ENCODE results near the gene NOSIP.

The NOSIP gene

GRCh38 chr19:49594993-49595818, 14.8 kb upstream of the NOSIP start:
- DNase-seq (ENCODE audit: low read depth in 2 of 2), result no peak

- DNase-seq (ENCODE audit: low read depth in 2 of 2), result no peak
These were observed 14.0 kb upstream of the NOSIP start for GRCh38 chr19:49594157-49594992.

GRCh38 chr19:49593233-49594113, 13.1 kb upstream of the NOSIP start:
- peak; percentile 77 to 89 for DNase-seq (ENCODE audit: low read depth in 2 of 2)

DNA sequence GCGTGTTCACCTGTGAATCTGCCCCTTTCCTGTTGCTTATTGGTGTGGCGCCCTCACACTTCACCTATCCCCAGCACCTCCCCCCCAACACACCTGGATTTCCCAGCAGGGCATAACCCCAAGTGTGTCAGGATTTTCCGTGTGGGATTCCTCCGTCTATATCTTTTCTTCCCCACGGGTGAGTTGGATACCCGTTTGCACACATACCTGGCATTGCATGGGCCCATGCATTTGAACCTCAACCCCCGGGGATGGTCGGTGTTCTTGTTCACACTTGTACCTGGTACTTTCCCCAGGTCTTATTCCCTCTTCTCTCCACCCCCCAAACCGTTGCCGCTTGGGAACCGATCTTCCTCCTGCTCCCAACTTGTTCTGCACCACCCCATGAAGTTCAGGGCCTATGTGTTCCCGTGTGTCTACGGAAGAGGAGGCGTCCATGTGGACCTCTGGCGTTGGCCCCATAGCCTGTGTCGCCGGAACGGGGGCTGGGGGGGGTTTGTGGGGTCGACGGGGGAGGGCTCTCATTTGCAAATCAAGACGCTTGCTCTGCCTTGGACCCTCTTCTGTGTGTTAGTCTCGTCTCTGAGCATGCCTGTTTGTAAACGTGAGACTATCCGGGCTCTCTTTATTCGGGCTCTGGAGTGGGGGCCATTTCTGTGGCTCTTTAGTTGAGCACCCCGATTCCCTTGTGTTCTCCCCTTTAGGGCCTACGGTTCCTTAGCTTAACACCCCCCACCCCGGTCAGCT, 12.3 kb upstream of the NOSIP start:
- DNase-seq (ENCODE audit: low read depth in 2 of 2), result no peak

DNA sequence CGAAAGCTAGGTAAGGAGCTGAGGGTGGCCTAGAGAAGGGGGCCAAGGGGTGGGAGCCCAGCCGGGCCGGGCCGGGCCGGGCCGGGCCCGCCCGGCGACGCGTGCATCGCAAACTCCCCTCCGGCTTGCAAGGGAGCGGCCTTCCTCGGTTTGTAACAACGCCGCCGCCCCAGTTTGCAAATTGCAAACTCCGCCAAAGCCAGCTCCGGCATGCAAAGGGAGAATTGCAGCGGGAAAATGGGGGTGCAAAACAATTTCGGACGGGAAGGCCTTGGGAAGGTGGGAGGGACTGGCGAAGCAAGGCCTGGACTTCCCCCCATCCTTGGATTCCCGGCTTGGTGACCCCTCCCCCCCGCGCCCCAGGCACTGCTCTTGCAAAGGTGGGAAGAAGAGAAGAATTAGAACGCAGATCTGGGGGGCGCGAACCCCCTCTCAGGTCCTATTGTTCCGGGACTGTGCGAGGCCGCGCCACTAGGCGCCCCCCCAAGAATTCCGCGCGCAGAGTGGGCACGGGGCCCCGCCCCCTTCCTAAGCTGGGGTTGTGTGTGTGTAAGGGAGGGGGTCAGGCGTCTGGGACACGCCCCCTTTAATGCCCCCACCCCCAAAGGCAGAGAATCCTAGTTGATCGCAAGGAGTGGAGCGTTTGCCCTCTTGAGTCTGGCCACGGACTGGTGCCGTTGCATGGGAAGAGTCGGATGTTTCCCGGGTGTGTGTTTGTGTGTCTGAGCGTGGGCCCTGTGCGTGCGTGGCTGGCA, 11.6 kb upstream of the NOSIP start:
- DNase-seq (ENCODE audit: low read depth in 2 of 2), result no peak

DNA sequence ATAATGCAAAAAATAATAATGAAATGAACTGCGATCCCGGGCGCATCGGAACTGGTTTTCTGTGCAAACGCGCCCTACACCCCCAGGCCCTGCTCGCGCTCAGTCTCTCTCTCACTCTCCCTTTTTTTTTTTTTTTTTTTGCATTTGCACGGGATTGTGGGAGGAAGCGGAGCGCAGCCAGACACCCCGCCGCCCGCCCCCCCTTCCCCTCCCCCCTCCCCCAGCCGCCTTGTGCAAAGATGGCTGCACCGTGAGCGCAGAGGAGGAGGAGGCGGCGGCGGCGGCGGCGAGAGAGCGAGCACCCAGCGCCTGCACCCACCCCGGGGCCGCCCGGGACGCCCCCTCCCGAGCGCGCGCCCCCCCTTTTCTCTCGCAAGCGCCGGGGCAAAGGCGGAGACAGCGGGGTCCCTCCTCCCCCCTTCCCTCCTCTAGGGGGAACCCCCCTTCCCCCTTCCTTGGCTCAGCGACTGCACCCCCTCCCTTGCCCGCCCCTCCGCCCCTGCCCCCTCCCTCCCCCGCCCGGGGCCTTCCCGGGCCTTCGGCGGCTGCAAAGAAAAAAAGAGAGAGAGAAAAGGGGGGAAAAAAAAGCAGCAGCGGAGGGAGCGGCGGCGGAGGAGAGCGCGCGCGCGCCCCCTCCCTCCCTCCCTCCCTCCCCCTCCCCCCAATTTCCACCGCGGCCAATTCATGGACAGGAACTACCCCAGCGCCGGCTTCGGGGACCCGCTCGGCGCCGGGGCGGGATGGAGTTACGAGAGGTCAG, 10.8 kb upstream of the NOSIP start, which contains the start of gene PRR12:
TSS of gene PRR12 (plus strand) at position 212 of the 760 bp plus-strand sequence. CDS start at position 685, 473 bp downstream.
- DNase-seq (ENCODE audit: low read depth in 2 of 2), result peak; percentile 34 to 60

- DNase-seq (ENCODE audit: low read depth in 2 of 2), result peak; percentile 81 to 88
These were observed 10.0 kb upstream of the NOSIP start for GRCh38 chr19:49590071-49590970.

- no peak for DNase-seq (ENCODE audit: low read depth in 2 of 2)
These were observed 9.1 kb upstream of the NOSIP start for GRCh38 chr19:49589502-49589905.

DNA sequence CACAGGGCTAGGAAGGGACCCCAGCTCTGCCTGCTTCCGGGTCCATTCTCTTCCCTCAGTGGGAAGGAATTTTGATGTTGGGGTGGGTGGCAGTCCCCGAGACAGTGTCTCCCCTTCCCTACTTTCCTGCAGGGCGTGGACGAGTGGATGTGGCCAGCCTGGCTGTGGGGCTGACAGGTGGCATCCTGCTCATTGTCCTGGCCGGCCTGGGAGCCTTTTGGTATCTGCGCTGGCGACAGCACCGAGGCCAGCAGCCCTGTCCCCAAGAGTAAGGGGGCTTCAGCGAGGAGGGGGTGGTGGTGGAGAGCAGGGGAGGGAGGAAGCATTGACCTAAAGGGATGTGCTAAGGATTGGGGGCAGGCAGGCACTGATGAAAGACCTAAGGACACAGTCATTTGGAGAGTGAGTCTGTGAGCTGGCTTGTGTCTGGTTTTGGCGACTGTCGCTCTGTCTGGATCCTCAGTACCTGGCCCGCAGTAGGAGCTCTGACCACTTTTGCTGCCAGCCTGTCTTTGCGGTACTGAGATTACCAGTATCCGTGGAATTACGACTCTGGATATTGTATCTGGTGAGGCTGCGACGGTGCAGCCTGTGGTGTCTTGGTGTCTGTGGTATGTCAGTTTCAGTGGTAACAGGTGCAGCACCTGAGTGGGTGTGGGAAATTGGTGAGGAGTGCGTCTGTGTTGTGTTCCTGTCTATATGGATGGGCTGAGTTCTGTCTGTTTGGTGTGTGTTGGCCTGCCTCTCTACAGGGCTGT, 8.2 kb upstream of the NOSIP start:
- peak in 1 of 2 donors; percentile 21 for DNase-seq (ENCODE audit: low read depth in 2 of 2)

DNA sequence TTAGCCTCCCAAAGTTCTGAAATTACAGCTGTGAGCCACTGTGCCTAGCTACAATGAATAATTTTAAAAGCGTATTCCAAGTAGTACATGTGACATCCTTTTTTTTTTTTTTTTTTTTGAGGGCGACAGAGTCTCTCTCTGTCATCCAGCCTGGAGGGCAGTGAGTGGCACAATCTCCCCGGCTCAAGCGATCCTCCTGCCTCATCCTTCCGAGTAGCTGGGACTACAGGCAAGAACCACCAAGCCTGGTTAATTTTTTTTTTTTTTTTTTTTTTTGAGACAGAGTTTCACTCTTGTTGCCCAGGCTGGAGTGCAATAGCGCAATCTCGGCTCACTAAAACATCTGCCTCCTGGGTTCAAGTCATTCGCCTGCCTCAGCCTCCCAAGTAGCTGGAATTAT, 6.9 kb upstream of the NOSIP start:
- DNase-seq (ENCODE audit: low read depth in 2 of 2), result no peak

DNA sequence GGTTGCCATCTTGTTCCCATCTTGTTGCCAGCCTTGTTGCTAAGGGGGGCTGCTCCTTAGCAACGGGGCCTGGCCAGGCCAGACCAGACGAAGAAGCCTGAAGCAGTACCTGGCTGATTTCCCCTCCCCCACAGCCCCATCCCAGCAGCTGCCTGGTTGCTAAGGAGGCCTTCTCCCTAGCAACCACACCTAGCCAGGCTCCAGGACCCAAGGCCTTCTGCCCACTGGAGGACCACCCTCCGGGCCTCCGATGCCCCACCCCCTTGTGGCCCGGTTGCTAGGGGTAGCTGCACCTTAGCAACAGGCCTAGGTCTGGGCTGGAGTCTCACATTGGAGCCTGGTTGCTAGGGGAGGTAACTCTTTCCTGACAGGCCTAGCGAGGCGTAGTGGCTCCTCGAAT, 4.7 kb upstream of the NOSIP start:
- no peak for DNase-seq (ENCODE audit: low read depth in 2 of 2)

GRCh38 chr19:49583239-49583638, 2.9 kb upstream of the NOSIP start:
- no peak for DNase-seq (ENCODE audit: low read depth in 2 of 2)

DNA sequence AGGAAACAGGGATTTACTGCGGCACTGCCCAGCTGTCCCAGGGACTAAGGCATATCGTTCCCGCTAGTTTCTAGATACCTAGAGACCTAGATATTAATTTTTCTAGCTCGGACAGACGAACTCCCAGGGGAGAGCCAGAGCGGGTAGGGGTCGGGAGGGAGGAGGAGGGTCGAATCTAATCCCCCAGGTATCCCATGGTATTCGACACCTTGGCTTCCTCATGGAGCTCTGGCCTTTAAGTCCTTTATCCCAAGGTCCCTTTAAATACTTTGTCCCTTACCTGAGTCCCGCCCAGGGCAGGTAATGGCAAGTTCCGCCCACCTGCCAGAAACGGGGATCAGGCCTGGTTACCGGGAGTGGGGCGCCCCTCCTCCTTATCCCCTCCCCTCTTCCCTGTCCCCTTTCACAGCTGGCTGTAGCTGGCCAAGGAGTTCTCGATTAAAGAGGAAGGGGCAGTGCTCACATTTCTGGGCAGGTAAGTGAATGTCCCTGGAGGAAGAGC, 702 bp upstream of the NOSIP start, which contains the start of gene PRRG2:
TSS of gene PRRG2 (plus strand) at position 310 of the 502 bp plus-strand sequence. CDS start 1,904 bp downstream, outside the sequence.
- DNase-seq (ENCODE audit: low read depth in 2 of 2), result no peak

DNA sequence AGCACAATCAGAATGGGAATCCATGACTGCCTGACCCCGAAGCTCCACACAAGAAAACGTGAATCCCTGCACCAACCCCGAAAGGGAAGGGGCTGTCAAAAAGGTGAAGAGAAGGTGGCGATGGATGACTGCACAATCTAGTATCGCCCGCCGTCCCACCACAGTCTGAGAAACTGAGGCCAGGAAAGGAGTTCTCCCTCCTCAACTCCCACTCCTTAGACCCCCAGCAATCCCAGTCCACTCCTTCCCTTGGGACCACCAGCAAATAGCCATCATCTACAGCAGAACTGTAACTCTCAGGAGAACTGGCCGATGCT, 451 bp downstream of the NOSIP start:
- no peak for DNase-seq (ENCODE audit: low read depth in 2 of 2)

DNA sequence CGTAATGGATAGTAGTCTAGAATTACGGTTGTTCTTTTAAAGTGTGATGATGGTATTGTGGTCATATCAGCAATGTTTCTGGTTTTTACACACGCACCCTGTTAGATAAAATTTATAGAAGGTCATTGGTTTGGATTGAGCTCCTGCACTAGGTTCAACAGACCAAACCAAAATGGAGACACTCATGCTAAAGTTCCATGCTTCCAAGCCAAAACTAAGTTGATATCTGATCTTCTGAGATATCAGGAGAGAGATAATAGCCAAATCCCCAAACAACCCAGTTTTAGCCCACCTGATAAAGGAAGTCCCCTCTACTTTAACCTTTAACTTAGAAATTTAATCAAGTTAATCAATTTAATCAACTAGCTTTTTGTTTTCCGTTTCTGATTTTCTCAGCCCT, 1.2 kb downstream of the NOSIP start:
- DNase-seq (ENCODE audit: low read depth in 2 of 2), result no peak

DNA sequence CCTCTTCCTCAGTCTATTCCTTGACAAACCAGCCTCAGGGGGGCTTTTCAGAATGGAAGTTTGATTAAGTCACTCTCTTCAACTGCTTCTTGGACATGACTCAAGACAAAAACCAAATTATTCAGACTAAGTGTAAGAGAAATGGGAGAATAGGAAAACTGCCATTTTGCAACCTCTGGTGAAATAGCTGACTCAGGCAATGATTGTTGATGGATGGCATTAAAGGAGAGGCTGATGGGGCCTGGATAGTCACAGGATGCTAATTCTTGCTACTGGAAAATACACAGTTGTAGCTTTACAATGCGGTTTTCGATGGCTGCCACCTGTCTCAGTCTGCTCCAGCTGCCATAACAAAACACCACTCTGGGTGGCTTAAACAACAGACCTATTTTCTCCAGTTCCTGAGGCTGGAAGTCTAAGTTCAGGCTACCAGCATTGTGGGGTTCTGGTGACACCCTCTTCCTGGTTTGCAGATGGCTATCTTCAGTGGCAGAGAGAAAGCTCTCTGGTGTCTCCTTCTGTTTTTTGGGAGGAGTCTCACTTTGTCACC, 6.1 kb downstream of the NOSIP start:
- DNase-seq (ENCODE audit: low read depth in 2 of 2), result no peak

- no peak for DNase-seq (ENCODE audit: low read depth in 2 of 2)
These were observed 6.9 kb downstream of the NOSIP start for GRCh38 chr19:49573425-49573824.

All from stimulated activated CD8-positive, alpha-beta memory T cell treated with anti-CD3 and anti-CD28 coated beads, Interleukin-15, amount 100 ng/mL, for 4 hours (primary cell).